ENCODE data around the gene CORO7.

The CORO7 gene

GRCh38 chr16:4317532-4318450, 98.6 kb downstream of the CORO7 start:
- DNase-seq: no peak

DNA sequence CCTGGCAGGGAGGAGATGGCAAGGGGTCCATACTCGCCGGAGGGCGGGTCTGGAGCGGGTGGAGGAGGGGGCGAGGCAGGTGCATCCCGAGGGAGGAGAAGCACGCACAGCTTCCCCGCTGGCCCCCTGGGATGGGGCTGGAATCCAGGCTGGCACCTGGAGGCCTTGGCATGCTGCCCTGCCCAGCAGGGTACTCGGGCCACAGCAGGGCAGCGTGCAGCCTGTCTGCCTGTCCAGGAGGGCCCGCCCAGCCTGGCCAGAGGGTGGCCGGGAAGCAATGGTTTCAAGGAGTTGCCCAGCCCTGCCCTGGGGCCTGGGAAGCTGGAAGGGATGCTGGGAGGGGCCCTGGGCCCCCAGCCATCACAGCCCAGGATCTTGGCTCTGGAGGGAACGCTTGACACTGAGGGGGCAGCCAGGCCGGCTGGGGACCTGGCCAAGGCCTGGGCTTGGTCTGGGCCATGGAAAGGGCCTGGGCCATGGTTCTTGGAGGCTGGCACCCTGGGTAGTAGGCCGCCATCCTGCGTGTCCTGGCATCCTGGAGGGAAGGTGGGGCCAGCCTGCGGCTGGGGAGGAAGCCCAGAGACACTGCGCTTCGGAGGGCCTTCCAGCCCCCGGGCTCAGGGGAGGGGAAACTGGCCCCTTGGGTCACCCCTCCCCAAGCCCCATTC, 99.4 kb downstream of the CORO7 start:
- peak; percentile 49 for DNase-seq

- DNase-seq: peak; percentile 11
Measured at GRCh38 chr16:4316108-4316863, 100.1 kb downstream of the CORO7 start.

- DNase-seq: peak; percentile 57
Measured at GRCh38 chr16:4315186-4316107, 100.9 kb downstream of the CORO7 start, which contains the start of gene GLIS2. Gene GLIS2, plus strand, starts transcription at chr16:4316067. Its CDS starts 16,214 bp downstream, at chr16:4332281.

- no peak for DNase-seq
Measured at GRCh38 chr16:4314532-4315185, 101.7 kb downstream of the CORO7 start.

GRCh38 chr16:4313563-4314531, 102.5 kb downstream of the CORO7 start:
- no peak for DNase-seq

DNA sequence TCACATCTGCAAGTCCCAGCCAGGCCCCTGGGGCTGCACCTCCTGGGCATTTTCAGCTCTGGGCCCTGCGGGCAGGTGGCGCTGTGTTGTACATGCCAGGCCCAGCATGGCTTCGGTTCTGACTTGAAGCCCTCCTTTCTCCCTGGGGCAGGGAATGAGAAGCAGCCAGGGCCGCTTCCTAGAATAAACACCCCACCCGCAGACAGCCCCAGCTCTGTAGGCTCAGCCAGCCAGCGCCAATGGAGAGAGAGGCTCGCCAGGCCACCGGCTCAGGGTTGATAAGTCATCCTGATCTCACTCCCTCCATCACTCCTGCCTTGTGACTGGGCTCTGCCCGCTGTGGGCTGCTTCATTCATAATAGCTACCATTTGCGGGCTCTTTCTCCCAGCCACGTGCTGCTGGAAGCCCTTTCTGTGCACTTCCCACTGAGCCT, 106.5 kb downstream of the CORO7 start:
- no peak for DNase-seq

GRCh38 chr16:4309102-4309832, 107.1 kb downstream of the CORO7 start:
- no peak for DNase-seq

- no peak for DNase-seq
Measured at GRCh38 chr16:4307215-4308037, 109.0 kb downstream of the CORO7 start.

DNA sequence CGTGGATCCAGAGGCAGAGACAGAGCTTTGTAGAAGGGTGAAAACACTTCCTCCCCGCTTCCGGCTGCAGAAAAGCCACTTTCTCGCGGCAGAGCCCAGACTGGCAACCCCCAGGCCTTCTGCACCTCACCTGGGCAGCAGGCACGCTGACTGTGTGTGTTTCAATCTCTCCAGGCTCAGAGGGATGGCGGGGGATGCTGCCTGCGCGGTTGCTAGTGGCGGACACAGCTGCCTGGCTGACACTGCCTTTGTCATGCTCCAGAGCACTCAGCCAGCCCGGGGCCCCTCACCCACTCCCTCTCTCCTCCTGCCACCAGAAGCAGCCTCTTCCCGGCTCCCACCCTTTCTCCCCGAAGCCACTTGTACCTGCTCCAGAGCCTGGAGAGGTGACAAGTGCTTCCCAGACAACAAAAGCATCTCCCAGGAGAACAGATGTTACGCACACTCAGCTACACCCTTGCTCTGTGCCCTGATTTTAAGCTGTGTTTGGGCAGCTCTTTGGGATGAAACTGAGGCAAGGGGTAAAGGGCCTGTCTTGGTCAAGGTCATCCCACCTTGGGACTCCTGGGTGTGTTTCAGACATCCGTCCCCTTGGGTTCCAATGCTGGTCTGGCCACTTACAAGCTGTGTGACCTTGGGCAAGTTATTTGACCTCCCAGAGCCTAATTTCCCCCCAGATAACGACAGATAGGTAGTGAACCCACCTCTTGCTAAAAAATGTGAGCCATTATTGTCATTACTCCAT, 109.8 kb downstream of the CORO7 start:
- peak; percentile 47 for DNase-seq

Data from NCI-H1105 (cell line).